Stimulated activated CD8-positive, alpha-beta memory T cell treated with anti-CD3 and anti-CD28 coated beads, Interleukin-15, amount 100 ng/mL, for 48 hours (primary cell): ENCODE measurements around the gene PCID2.
"Not testable (repeated sequence)": the region's sequence is repeated elsewhere in the genome, so short reads cannot be mapped to it uniquely, and the experiment has no call there.

Experiments used
- DNase-seq, 2 donors: peaks; one replicate each; pipeline ENCODE4 v3.0.0-alpha.2; 2020; ENCODE audit warnings: low read depth in 2 of 2

Gene PCID2

DNA sequence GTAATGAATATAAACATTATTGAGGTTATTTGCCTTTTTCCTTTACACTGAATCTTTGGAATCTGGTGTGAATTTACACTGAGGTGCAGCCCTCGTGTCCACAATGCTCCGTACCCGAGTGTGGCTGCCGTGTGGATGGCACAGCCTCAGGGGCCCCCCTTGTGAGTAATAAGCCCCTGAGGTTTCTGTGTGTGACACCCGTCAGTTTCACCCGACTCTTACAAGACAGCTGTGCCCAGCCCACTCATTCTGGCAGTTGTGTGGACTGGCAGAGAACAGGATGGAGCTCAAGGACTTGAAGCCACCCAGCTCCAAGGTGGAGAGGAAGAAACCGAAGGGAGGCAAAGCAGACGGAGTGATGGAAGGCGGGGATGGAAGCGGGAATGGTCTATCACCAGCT, 42.2 kb downstream of the PCID2 start:
- DNase-seq = peak in 1 of 2 donors; percentile 35

DNA sequence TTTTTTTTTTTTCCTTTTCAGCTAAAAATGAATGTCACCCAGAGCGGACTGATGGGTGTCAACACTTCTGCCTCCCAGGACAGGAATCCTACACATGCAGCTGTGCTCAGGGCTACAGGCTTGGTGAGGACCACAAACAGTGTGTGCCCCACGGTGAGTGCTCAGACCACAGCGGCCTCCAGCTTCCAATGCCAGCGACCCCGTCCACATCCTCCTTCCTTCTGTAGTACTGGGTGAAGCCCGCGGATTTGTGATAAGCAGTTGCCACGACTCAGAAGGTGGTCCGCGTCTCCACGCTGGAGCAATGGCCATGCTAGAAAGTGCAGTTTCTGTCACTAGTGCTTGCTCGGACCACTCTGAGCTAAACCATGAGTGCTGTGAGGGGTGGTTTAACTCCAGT, 44.0 kb downstream of the PCID2 start:
- DNase-seq = no peak

DNA sequence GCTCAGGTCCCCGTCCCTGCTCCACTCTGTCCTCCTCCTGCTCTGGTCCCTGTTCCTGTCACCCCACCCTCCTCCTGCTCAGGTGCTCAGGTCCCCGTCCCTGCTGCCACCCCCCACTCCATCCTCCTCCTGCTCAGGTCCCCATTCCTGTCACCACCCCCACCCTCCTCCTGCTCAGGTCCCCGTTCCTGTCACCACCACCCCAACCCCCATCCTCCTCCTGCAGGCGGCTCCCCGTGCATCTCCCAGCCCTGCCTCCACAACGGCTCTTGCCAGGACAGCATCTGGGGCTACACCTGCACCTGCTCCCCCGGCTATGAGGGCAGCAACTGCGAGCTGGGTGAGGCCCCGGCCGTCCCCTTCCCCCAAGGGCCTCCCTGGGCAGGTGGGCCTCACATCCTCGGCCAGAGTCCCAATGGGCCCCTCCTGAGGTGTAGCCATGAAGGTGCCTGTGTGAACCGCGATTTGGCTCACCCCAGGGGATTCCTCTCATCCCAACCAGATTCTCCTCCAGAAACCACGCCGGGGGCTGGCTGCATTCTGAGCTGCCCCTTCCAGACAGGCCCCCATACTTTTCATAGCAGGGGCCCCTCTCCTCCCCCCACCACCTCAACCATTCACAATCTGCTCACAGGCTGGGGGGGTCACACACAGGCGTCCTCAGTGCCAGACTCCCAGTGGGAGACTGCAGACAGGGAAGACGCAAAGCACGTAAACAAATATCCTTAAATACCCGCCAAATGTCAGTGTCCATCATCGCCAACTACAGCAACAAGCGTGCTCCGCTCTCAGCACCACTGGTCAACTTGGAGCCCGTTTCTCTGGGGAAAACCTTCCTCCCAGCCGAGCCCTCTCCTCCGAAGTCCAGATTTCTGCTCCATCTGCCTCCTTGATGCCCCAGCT, 45.4 kb downstream of the PCID2 start:
- DNase-seq = no peak

DNA sequence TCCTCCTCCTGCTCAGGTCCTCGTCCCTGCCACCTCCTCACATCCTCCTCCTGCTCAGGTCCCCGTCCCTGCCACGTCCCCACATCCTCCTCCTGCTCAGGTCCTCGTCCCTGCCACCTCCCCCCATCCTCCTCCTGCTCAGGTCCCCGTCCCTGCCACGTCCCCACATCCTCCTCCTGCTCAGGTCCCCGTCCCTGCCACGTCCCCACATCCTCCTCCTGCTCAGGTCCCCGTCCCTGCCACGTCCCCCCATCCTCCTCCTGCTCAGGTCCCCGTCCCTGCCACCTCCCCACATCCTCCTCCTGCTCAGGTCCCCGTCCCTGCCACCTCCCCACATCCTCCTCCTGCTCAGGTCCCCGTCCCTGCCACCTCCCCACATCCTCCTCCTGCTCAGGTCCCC, 46.5 kb downstream of the PCID2 start:
- DNase-seq = not testable (repeated sequence)

DNA sequence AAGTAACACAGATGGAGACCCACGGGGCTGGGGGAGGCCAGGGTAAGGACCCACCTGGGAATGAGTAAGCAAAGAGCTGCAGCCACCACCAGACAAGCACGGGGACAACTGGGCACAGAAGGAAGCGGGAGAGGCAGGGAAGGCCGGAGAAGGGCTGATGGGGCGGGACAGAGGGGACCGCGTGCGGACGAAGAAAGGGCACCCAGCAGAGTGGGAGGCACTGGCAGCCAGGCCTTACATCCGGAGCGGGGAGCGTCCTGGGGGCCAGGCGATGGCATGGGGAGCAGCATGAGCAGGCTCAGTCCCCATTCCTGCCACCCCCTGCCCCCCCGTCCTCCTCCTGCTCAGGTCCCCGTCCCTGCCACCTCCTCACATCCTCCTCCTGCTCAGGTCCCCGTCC, 47.0 kb downstream of the PCID2 start:
- DNase-seq = no peak

DNA sequence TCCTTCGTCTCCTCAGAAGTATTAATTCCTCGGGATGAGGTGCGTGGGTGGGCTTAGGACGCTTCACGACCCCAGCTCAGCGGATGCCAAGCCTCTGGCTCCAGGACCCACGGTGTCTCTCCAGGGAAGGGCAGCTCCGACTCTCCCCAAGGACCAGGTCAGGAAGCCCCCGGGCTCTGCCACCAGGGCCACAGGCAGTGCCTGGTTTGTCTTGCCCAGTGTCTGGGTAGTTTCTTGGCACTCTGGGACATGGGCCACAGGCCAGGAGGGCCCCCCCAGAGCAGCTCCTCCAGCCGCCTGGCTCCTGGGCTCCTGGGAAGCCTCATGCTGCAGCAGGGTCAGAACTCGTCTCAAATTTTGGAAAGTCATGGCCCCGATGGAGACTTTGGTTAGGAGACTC, 47.5 kb downstream of the PCID2 start:
- no peak for DNase-seq

DNA sequence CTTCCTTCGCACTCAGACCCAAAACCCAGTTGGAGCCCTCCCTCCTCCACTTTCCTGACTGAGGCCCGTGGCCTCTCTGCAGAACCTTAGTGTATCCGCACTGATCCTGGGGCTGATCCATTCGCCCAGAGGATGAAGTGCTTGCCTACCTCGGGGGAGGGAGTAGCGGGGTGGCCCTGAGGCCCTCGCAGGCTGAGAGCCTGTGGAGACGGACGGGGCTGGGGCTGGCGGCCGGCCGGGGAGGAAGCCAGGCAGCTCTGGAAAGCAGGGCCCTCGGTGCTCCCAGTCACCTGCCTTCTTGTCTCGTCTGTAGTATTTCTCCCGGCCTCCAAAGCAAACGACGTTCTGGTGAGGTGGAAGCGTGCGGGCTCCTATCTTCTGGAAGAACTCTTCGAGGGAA, 48.8 kb downstream of the PCID2 start:
- no peak for DNase-seq

DNA sequence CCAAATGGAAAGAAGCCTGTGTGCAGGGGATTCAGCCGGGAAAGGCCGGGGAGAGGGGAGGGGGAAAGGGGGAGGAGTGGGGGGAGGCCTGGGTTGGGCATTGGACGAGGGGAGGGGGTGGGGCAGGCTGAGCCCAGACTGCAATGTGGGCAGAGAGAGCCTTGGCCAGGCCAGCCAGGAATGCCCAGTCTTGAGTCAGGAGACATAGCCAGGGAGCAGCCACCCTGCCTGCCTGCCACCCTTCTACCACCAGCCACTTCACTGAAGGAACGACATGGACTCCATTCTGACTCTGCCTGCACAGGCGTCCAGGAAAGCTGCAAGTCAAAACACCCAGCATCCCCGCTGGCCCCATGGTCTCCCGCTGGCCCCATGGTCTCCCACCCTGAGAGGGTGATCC, 49.5 kb downstream of the PCID2 start:
- DNase-seq = no peak

DNA sequence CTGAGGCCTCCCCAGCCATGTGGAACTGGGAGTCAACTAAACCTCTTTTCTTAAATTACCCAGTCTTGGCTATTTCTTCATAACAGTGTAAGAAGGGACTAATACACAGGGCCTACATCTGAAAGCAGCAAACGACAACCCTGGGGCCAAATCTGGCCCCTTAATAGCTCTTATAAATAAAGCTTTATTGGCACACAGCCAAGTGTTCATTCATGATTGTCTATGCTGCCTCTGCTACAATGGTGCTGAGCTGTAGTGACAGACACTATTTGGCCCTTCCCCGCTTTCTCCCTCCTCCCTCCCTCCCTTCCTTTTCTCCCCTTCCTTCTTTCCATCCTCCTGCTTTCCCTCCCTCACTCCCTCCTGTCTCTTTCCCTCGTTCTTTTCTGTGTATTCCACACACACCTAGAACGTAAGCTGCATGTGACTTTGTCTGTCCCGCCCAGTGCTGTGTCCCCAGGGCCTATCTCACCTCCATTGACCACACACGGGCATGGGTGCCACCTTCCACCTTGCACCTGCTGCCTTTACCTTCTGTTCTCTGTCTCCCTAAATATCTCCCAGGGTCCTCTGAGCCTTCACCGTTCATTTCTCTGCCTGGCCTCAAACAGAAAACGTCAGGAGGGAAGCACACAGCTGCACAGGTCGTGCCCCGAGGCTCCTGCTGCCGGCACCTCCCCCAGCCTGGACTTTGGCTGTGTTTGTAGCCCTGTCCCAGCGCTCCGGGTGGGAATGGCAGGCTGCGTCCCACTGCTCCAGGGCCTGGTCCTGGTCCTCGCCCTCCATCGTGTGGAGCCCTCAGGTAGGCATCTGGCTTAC, 50.3 kb downstream of the PCID2 start, which contains the start of gene PROZ:
Gene PROZ, plus strand, starts transcription at position 720 of the 819 bp plus-strand sequence. Its CDS starts 13 bp downstream, at position 733.
- no peak for DNase-seq

DNA sequence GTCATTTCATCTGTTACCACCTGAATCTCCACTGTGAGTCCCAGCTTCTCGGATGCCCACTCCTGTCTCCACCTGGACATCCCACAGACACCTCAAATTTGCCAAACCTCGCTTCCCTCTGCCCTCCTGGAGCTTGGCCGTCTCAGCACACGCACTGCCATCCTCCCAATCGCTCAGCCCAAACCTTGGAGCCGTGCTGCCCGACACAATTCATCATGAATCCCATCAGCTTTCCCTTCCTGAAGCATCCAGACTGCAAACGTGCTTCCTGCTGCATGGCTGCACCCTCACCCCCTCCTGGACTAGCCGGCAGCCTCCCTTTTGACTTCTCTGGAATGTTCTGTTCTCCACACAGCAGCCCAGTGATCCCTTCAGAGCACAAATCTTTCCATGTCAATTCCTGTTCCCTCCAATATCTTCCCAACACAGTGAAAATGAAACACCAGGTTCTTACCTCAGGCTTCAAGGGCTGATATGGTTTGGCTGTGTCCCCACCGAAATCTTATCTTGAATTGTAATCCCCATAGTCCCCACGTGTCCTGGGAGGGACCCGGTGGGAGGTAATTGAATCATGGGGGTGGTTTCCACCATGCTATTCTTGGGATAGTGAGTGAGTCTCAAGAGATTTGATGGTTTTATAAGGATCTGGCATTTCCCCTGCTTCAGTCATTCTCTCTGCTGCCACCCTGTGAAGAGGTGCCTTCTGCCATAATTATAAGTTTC, 51.1 kb downstream of the PCID2 start:
- no peak for DNase-seq

DNA sequence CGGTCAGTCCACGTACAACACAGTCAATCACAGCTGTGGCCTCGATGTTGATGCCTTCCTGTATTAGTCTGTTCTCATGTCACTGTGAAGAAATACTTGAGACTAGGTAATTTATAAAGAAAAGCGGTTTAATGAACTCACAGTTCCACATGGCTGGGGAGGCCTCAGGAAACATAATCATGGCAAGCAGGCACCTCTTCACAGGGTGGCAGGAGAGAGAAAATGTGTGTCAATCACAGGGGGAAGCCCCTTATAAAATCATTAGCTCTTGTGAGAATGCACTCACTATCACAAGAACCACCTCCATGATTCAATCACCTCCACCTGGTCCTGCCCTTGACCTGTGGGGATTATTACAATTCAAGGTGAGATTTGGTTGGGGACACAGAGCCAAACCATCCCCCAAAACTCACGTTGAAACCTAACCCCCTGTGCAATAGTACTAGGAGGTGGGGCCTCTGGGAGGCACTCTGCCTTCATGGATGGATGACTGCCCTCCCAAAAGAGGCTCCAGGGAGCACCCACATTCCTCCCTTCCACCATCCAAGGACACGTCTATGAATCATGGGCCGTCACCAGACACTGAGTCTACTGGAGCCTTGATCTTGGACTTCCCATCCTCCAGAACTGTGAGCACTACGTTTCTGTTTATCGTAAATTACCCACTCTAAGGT, 52.4 kb downstream of the PCID2 start:
- no peak for DNase-seq

DNA sequence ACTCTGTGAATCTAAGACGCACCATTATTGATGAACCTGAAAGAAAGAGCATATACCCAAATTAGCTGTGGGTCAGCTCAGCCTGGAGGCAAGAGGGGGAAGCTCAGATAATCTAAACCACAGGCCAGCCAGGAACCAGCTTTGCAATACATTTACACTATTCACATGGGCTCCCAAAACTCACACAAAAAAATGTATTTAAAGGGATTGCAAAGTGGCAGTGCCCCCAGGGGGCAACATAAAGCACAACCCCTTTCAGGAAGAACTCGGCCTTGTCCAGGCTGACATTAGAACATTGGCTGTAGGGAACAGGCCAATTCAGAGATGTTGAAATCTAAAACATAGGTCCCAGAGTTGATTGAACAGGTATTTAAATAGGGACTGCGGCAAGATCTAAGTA, 53.3 kb downstream of the PCID2 start:
- no peak for DNase-seq

DNA sequence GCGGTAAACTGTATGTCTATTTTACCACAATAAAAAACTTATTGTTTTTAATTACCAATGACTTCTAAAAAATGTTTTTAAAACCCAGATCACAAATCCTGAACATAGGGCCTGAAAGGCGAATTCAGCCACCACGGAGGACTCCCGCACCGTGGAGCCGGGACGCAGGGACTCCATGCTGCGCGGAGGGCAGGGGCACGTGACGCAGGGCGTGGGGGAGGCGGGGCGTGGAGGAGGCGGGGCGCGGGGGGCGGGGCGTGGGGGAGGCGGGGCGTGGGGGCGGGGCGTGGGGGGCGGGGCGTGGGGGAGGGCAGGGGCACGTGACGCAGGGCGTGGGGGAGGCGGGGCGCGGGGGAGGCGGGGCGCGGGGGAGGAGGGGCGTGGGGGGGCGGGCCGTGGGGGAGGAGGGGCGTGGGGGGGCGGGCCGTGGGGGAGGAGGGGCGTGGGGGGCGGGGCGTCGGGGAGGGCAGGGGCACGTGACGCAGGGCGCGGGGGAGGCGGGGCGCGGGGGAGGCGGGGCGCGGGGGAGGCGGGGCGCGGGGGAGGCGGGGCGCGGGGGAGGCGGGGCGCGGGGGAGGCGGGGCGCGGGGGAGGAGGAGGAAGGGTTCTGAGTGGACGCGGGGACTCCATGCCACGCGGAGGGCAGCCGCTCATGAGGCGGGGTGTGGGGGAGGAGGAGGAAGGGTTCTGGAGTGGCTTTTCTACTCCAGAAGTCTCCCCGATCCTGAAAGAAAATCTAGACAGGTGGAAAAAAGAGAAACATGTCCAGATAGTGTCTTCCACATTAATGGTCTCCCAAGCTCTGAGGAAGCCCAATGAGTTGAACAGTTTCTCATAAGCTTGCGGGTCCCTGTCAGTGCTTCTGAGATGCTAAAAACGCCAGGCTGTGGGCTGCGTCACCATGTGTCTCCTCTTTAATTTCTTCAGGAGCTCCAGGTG, 54.4 kb downstream of the PCID2 start:
- peak in 1 of 2 donors; percentile 28 for DNase-seq

DNA sequence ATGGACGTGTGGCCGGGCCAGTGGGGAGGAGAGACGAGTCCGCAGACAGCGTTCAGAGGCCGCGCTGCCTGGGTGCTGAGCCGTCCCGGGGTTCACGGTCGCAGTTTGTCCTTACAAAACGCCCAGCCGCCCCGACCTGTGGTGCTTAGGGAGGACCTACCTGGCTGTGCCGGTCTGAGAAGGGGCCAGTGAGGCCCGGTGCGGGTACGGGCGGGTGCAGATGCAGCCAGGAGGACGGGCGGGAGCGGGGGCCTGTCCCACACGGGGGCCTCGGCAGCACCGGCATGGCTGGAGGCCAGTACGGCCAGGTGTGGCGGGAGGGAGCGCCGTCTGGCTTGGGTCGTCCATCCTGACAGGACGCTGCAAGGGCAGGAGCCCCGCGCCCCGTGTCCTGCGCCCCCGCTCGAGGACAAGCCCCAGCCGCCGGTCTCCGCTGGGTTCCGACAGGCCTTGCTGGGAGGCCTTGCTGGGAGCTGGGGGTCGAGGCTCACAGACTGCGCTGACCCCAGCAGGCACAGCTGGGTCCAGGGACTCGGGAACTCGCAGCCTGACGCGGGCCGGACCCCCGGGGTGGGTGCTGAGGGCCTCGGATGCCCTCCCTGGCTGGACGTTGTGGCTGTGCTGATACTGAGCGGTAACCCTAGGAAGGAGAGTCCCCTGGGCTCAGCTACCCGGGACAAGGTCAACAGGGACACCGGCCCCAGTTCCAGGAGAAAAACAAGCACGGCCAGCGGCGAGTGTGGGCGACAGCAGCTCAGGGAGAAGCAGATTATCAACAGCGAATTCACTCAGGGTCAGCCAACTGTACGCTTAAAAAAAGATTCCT, 55.3 kb downstream of the PCID2 start:
- DNase-seq = no peak

DNA sequence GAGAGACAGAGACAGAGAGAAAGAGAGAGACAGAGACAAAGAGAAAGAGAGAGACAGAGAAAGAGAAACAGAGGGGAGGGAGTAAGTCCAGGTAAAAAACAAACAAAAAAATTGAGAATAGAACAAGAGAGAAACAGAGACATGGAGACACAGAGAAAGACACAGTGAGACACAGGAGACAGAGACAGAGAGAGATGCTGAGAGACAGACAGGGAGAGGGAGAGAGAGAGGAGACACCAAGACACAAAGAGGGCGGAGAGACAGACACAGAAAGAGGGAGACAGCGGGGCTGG, 55.8 kb downstream of the PCID2 start:
- DNase-seq = no peak

DNA sequence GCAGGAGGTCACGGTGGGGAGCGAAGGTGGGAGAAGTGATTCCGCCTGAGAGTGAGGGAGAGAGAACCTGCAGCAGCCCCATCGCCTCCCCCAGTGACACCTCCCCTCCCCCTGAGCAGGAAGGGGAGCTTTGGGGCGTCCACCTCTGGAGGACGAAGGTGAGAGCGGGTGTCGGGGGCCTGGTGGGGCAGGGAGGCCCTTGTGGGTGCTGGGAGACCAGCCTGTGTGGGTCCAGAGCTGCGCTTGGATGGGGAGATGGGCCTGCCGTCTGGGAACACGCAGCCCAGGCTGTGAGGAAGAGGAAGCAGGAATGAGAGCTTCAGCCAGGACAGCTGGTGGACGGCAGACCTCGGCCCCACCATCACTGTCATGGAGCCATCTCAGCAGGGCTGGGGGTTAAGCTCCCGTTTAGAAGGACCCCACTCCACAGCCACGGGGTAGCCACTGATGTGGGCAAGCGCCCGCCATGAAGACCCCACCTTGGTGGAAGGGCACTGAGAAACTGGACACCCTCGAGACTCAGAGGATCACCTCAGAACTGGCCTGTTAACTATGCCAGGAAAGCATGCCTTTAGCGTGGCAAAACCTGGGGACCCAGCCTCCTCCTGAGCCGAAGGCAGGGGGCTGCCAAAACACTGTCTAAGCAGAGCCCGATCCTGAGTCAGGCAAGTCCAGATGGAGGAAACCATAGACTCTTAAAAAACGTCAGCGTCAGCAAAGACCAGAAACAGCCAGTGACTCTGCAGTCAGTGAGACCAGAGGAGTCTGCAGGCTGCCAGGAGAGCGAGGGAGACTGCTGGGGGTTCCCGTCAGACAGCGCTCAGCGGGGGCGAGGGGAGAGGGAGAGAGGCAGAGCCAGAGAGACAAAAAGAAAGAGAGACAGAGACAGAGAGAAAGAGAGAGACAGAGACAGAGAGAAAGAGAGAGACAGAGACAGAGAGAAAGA, 56.5 kb downstream of the PCID2 start:
- no peak for DNase-seq

DNA sequence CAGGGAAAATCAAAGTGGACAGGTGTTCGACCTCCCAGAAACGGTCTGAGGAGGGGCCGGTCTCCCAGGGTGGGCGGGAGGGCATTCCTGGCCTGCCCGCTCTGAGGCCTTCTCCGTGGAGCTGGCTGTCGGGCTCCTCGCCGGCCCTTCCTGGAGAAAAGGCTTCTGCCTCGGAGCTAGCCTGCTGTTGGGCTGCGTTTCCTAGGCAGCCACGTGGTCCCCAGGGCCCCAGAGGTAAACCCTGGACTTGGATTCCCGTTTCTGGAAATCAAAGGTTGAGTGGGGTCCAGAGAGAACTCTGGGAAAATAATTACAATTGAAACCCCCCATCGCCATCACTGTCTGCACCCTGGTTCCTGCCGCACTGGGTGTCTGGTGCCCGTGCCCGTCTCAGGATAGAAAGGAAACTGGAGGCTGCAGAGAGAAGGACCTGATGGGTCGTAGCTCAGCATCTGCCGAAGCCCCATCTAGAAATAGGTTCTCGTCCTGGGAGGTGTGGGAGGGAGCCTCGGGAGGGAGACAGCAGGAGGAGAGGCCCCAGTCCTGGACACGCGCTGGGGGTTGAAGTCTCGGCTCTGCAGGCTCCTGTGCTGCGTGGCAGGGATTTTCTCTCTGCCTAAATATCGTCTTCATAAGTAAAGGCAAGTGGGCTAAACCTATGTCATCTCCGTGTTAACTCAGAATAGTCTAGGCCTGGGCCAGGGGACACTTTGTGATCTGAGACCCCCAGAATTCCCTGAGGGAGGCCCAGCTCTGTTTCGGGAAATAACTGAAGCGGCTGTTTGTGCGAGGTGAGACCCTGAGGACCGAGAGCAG, 57.7 kb downstream of the PCID2 start:
- DNase-seq = no peak
